ENCODE measurements around the gene TNFAIP2.
"Not testable (repeated sequence)": the region's sequence is repeated elsewhere in the genome, so short reads cannot be mapped to it uniquely, and the experiment has no call there.

Gene TNFAIP2

DNA sequence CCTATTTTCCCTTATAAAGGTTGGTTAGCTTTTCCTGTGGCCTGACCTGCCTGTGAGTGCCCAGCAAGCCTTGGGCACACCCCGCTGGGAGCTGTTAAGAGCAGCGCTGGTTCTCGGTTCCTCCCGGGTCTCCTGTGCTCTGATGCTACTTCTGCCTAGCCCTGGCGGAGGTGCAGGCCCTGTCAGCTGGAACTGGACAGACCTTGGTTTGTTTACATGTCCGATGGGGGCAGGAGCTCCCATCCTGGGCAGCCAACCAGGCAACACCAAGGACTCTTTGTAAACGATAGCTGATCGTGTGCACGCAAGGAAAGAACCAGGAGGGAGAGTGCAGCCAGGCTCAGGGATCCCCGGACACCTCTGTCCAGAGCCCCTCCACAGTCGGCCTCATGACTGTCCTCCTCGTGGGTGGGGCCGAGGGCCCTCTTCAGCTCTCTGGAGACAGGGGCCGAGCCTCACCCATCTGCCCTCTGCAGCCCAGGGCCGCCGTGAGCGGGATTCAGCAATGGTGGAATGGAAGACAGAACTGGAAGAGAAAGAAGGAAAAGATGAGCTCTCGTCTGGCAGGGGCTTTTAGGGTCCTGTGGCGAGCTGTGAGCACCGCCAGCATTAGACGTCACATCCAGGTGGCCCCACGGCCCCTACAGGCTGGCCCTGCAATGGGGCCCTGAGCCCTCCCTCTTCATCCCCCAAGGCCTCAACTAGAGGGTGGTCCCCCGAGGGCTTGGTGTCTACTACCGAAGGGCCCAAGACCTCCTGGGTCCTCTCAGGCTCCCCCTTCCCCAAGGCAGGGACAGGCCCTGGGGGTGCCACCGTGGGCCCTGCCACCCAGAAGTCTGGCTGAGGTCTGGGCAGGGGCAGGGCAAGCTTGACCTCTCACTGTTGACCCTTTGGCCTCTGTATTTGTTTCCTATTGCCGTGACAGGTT lies 12.3 kb downstream of the TNFAIP2 start:
- no peak for DNase-seq

DNA sequence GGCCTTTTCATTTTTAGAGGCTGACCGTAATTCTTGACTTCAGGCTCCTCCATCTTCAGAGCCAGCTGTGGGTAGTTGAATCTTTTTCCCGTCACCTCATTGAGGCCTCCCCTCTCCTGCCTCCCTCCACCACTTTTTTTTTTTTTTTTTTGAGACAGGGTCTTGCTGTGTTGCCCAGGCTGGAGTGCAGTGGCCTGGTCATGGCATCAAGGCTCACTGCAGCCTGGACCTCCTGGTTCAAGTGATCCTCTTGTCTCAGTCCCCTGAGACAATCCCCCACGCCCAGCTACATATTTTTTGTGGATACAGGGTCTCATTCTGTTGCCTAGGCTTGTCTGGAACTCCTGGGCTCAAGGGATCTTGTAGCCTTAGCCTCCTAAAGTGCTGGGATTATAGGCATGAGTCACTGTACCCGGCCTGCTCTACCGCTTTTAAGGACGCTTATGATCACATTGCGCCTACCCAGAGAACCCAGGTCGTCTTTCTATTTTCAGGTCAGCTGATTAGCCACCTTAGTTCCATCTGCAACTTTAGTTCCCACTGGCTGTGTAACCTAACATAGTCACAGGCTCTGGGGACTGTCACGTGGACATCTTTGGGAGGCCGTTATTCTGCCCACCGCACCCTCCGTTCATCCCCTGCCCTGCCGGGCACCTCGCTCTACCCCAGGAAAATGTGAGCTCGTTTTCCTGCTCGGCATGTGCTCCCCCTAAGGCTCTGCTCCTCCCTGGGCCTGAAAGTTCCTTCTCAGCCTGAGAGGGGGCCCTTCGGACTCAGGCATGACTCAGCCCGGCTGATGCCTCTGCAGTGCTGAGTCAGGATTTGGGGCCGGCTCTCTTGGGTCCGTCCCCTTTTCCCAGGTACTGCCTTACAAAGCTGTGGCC lies 13.4 kb downstream of the TNFAIP2 start:
- DNase-seq: no peak

DNA sequence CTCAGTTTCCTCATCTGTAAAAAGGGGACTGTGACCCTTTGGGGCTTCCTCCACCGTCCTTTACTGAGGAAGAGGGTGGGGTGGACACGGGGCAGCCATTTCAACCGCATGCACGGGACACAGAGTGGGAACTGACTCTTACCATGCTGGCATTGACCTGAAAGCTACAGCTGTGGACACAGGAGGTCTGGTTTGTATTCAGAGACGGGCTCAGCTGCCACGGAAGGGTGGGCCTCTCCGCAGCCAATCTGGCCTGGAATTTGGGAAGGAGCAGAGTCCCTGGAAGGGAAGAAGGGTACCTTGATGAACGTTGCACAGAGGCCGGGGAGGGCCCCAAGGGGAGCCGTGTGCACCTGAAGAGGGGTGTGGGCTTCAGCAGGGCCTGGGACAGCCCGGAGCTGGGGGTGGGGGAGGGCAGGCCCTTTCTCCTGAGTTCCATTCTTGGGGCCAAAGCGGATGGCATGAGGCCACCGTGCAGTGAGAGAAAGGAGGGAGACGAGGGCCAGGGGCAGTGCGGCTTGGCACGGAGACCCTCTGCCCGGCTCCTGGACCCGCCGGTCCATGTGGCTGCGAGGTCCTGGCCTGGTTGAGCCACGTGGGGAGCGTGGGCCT lies 14.5 kb downstream of the TNFAIP2 start:
- no peak for DNase-seq

DNA sequence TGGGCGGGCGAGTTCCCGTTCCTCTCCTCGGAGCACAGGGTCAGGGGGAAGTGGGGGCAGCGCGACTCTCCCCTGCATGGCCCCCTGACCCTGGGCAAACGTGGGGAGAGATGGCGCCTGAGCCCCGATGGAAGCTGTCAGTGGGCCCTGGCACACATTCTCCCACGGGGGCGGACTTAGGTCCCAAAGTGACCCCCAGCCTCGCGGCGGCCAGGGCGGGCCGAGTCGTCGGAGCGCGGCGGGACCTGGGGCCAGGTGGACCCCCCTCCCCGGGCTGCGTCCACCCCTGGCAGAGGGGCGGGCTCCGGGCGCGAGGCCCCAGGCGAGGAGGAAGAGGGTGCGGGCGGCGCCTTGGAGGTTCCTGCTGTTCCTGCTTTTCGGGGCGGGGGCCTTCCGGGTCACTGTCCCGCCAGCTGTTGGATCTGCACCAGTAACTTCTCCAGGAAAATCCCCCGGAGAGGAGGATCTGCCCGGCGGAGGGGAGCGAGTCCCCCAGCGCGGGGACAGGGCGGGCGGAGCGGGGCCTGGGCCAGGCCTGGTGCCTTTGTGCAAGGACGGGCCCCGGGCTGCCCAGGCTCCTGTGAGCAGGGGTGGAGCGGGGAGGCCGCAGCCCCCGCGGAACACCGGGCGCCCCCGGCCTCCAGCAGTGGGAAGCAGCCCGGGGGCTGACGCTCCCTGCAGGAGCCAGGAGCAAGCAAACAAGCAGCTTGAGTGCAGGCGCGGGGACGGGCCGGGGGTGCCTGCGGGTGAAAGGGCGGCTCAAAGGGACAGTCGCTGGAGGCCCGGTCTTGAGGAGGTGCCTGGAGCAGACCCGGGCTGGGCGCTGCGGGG lies 15.3 kb downstream of the TNFAIP2 start:
- DNase-seq: no peak

DNA sequence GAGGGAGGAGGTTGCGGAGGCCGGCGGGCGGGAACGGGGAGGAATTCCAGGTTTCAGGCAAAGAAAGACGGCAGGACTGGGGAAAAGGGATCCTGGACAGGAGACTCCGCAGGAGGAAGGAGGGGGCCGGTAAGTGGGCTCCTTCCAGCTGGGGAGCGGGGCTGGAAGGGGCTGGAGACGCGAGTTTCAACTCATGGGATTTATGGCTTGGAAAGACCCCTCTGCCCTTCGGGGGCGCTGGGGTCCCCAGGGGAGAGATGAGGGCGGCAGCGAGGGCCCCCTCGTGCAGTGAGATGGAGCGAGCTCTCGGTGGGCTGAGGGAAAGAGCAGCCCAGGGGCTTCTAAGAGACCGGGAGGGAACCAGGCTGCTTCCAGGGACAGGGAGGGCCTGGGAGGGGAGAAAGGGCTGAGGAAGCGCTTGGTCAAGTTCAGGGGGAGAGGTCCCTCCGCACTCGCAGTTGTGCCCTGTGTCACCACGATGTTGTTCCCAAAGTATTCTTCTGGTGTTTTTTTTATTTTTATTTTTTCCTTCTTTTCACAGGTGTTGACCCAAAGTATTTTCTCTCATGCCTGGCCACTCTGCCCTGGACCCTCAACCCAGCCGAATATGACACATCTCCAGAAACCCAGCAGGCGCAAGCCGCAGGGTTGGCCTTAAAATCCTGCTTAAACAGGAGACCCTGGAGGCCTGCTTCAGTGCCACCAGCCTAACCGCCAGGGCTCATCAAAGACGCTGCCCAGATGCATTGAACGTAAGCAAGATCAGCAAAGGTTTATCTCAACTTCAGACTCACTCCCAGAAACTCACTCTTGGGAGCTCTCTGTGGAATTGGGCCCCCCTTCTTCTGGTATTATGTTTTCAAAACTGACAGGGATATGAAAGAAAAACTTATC lies 16.1 kb downstream of the TNFAIP2 start:
- no peak for DNase-seq

DNA sequence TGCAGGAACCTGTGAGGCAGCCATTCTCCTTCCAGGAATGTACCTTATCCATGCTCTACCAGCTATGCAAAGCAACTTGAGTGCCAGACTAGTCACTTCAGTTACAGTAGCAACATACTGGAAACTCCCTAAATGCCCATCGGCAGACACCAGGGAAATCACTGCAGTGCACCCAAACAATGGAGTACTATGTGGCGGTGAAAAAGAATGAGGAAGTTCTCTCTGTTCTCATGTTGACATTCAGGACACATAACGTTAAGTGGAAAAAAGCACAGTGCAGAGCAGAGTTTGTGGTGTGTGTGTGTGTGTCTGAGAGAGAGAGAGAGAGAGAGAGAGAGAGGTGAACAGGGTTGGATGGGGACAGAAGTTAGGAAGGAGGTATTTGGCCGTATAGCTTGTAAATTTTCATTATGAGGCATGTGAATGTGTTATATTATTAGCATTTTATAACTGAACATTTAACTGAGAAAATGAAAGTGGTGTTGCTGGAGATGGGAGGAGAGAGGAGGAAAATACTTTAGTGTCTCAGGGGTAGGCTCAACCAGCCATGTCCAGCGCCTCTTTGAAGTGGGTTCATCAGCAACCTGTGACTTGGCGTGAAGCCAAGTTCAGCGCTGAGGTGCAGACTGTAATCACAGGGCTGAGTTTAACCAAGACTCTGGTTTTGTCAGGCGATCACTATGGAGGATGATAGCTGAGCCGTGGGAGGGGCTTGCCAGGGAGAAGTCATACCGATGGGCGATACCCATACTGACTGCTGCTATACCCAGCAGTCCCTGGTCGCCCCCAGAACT lies 17.3 kb downstream of the TNFAIP2 start:
- no peak for DNase-seq

DNA sequence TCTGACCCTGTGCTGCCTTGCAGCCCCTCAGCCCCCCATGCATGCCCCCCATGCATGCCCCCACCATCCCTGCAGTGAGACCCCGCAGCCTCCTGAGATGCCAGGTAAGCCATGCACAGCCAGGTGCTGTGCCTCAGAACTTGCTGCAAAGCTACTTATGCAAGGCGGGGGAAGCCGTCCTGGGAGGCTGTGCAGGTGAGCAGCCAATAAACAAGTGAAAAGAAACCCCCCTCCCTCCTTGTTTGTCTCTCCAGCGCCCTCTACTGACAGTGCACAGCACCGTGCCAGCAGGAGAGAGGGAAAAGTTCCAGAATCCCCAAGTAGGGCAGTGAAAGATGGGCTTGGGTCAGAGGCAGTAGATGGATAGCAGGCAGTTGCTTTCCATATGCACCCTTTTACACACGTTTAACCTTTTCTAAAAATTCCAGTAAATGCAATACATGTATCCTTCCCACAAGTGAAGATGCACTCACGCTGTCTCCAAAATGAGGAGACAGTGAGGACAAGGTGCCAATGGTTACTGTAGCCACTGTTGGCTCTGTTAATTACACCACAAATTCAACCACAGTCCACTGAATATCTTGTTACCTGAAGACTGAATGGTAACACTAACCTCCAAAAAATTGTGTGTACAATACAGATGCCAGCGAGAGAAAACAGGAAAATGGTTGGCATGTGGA lies 18.0 kb downstream of the TNFAIP2 start:
- DNase-seq: no peak

DNA sequence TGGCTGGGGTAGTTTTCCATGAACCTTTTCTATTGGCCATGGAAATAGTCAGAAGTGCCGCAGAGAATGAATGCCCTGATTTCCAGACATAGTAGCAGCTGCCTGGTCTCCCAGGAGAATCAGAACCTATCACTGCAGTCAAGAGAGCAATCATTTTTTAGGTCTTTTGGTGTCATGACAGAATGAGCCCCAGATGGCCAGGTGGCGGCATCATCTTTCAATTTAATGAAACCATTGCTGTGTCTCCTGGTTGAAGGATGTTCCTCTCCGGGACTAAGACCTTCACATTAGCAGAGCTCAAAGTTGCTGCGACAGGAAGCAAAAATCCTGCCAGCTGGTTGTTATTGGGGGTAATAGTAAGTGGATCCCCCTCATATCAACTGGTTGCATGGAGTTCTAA lies 18.8 kb downstream of the TNFAIP2 start:
- DNase-seq: no peak

DNA sequence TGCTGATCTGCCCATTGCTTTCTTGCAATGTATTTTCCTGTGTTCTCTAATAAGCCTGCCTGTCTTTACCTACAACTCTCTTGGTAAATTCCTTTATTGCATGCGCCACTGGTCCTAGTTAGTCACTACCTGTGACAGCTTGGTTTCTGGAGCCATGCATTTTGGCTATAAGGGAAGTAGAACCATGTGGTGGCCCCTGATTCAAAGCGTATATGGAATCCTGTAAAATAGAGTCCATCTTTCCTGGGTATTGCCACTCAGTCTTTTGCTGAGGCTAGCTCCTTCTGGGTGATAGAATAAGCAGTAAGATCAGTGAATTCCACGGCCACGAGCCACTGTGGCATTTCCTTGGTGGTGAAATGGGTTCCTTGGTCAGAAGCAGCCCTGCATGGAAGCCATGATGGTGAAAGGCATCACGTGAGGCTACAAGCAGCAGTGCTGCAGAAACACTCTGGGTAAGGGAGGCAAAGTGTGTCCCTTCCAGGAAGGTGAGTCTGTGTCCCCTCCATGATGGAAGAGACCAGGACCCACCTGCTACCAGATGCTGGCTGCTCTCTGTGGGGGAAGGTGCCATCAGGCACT lies 19.6 kb downstream of the TNFAIP2 start:
- no peak for DNase-seq

DNA sequence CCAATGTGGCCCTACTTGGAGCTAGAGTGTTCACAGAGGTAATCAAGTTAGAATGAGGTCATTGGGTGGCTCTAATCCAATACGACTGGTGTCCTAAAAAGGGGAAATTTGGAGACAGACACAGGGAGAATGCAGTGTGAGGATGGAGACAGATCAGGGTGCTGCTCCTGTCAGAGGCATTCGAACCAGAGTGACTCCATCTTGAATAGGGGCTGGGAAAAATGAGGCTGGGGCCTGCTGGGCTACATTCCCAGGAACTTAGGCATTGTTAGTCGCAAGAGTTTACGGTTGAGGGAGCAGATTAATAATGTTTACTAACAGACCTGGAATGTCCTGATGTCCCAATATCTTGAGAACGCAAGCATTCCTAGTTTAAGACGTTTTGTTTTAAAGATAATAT lies 20.2 kb downstream of the TNFAIP2 start:
- DNase-seq: no peak

DNA sequence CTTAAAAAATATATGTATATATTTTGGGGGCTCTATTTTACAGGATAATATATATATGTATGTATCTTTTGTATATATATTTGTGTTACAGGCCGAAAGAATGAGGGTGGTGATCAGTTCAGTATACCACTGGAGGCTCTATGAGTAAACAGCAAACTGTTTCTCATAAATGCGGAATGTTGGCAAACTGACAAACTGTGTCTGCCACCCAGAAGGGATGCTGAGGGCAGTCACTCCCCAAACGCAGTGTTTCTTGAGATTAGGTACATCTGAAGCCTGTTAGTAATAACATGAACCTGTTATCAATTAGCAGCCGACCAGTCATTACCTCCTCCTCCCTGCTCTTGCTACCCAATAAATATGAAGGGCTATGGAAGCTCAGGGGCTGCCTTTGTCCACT lies 20.8 kb downstream of the TNFAIP2 start:
- no peak for DNase-seq

DNA sequence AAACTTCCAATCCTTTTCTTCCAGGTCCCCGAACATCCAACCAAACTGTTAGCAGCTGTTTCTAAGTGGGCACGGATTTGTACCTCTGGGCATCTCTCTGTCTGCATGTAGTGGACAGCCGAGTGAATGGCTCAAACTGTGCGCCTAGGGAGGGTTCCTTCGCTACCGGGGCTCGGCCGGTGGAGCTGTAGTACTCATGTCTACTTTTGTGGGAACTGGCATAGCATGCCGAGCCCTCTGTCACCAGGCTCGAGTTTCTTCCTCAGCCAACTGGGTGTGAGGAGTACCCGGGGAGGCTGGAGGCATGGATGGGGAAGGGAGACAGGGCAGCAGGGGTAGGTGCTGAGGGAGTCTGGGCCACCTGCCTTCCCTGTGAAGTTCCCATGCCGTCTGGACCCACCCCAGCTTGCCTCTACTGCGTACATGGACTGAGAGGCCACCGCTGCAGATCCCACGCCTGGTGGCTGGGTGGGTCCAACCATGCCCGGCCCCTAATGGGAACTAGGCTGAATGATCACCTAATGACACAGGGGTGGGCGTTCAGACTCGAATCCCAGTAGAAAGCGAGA lies 23.0 kb downstream of the TNFAIP2 start:
- no peak for DNase-seq

DNA sequence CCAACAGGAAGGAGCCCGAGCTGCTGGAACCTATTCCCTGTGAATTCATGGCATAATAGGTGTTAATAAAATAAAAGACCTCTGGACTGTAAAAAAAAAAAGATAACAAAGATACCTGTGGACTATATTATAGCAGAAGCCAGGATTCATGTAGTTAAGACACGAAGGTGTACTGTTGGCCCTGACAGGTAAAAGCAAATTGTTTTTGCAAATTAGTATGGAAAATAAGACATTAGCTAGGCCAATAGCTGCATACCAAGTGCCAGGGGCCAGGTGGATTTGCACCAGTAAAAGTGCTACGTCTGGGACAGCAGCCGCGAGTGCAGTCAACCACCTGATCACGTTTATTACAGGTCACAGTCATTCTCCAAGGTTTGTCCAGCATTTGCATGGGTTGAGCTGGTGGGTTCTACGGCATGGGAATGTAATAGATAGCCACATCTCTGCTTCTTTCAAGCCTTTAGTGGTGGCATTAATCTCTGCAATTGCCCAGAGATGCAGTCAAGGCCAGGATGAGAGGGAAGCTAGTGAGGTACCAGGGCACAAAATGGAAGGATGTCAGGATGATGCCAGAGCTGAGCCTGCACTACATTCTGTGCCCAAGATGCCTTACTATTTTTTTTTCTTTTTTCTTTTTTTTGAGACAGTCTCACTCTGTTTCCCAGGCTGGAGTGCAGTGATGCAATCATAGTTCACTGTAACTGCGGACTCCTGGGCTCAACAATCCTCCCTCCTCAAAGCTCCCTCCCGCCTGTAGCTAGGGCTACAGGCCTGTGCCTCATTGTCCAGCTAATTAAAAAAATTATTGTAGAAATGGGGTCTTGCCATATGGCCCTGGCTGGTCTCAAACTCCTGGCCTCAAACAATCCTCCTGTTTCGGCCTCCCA lies 26.3 kb downstream of the TNFAIP2 start:
- DNase-seq: no peak

DNA sequence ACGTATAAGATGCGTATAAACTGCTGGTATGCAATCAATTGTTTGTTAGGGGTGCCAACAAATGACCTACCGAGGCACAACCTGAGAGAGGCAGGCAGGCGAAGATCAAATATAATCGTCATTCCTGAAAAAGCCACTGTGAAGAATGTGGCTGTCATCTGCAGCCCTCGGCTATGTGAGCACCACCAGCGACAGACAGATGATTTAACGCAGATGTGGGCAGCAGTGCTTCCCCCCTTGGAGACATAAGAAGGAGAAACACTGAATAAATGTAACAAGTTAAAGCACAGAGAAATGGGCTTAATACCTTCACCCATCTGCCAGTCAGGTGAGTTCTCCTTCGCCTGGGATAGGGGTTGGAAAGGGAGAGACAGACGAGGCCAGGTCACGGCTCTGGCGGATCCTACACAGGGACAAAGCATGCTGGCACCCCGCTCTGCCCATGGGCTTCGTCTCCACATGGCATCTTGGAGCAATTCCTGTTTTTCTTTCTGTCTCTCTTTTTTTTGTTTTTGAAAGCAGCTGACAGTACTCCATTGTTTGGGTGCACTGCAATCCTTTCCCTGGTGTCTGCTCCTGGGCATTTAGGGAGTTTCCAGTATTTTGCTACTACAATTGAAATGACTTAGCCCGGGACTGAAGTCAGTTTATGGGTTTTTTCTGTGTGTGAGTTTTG lies 28.1 kb downstream of the TNFAIP2 start:
- no peak for DNase-seq

DNA sequence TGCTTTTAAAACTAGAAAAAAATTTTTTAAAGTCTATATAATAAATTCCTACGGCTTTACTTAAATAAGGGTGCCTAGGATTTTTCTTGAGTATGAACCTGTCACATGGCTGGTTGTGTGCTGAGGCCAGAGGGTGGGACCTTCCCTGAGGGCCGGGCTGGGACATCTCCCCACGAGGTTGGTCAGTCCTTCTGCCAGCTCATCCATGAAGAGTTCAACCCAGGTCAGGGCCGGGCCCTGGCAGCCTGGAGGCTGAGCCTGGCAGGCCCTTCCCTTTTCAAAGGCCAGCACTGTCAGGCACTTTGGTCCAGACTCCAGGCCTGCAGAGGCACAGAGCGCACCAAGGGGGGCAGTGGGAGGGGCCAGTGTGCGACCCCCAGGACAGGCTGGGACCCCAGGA lies 31.7 kb downstream of the TNFAIP2 start:
- DNase-seq: no peak

DNA sequence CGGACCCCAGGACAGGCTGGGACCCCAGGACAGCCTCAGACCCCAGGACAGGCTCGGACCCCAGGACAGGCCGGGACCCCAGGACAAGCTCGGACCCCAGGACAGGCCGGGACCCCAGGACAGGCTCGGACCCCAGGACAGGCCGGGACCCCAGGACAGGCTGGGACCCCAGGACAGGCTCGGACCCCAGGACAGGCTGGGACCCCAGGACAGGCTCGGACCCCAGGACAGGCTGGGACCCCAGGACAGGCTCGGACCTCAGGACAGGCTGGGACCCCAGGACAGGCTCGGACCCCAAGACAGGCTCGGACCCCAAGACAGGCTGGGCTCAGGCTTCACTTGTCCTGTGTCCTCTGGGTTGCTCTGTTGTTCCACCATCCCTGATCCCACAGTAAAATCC lies 32.2 kb downstream of the TNFAIP2 start:
- not testable (repeated sequence) for DNase-seq

DNA sequence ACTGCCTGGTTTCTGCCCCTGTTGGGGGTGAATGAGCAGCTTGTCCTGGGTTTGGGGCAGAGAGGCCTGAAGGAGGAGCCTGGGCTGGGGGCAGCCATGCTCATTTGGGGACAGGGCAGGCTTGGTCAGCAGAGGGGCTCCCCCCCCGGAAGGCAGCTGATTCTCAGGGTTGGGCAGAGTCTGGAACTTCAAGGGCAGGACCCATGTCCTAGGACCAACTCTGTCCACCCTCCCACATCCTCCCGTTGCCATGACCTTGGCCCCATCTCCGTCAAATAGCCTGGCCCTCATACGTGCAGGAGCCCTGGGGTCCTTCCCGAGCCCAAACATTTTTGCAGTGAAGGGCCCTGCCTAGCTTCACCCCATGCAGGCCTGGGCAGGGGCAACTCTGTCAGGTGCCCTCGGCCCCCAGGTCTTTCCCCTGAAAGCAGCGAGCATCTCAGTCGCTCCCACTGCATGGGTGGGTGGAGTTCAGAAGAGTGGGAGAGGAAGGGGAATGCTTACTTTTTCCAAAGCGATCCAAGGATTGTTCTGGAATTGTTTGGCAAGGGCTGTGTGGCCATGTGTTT lies 32.6 kb downstream of the TNFAIP2 start:
- DNase-seq: no peak

Measured in left hindlimb (tissue), 1 donor.